Measurements from ENCODE around the gene DCST1. TPM values are rescaled to one million over a fixed set of nuclear protein-coding genes. Genes with fewer than 3 reads are reported as not detected.

The DCST1 gene
- total RNA-seq, 4 donors from 2014 or later, result 0.19 TPM; not detected in 3

DNA sequence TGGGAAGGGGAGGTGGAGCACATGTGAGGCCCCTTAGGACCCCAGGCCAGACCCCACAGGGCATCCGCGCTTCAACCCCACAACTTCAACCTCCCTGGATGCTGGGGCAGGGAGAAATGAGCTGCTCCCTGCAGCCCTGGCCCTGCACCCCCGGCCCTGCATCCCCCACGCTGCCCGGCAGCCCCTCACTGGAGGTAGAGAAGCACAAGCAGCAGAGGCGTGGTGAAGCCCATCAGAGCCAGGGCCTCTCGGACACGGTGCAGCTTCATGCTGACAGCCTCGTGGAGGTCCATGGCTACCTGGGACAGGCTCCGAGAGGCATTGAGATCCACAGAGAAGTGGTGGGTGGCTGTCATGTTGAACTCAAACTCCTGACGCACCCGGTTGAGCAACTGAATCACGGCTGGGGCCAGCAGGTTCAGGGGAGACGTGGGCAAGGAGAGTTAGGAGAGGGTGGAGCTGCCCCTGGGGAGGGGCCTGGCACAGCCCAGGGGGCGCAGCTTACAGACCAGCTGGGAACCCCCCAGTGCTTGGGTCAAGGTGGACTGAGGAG, 3.3 kb upstream of the DCST1 start:
- no peak for DNase-seq
- intact Hi-C loops (cut with DNase I), result no loop called here
- no peak overlapping the region for H3K4me3 ChIP-seq
- TF ChIP-seq, protein P1, sequence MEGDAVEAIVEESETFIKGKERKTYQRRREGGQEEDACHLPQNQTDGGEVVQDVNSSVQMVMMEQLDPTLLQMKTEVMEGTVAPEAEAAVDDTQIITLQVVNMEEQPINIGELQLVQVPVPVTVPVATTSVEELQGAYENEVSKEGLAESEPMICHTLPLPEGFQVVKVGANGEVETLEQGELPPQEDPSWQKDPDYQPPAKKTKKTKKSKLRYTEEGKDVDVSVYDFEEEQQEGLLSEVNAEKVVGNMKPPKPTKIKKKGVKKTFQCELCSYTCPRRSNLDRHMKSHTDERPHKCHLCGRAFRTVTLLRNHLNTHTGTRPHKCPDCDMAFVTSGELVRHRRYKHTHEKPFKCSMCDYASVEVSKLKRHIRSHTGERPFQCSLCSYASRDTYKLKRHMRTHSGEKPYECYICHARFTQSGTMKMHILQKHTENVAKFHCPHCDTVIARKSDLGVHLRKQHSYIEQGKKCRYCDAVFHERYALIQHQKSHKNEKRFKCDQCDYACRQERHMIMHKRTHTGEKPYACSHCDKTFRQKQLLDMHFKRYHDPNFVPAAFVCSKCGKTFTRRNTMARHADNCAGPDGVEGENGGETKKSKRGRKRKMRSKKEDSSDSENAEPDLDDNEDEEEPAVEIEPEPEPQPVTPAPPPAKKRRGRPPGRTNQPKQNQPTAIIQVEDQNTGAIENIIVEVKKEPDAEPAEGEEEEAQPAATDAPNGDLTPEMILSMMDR (IDR thresholded peaks at IDR 0.05), result no peak
- no peak for TF ChIP-seq POLR2A (IDR thresholded peaks at IDR 0.05)
- WGBS, 2 donors, result 50 to 82% methylated on average over 2 to 7 of the region's 15 CpGs
- no peaks in the 10 kb centered on the region for H3K9me3 ChIP-seq
- peaks cover 9 to 34% (median 13%) of the 10 kb centered on the region in 3 donors for H3K4me1 ChIP-seq
- H3K36me3 ChIP-seq, result no peaks in the 10 kb centered on the region
- H3K27ac ChIP-seq, result no peak overlapping the region
- H3K27me3 ChIP-seq, result no peaks in the 10 kb centered on the region

- DNase-seq, result no peak
- intact Hi-C loops (cut with DNase I), result no loop called here
- TF ChIP-seq, protein P1 (IDR thresholded peaks at IDR 0.05), result no peak
- no peak for TF ChIP-seq POLR2A (IDR thresholded peaks at IDR 0.05)
- 72 to 86% methylated on average over 8 to 11 of the region's 11 CpGs for WGBS, 2 donors
- Histone ChIP-seq H3K36me3 (no peaks in the 10 kb centered on the region), H3K9me3 (no peaks in the 10 kb centered on the region), H3K27me3 (no peaks in the 10 kb centered on the region), H3K4me3 (no peak overlapping the region), H3K4me1 (peaks cover 9 to 31% (median 12%) of the 10 kb centered on the region in 3 donors), H3K27ac (no peak overlapping the region)
Observed at GRCh38 chr1:155030899-155031298, 2.7 kb upstream of the DCST1 start.

GRCh38 chr1:155032886-155033285, 738 bp upstream of the DCST1 start:
- H3K36me3 ChIP-seq, result no peaks in the 10 kb centered on the region
- no peaks in the 10 kb centered on the region for H3K9me3 ChIP-seq
- TF ChIP-seq POLR2A (IDR thresholded peaks at IDR 0.05), result no peak
- TF ChIP-seq, protein P1 (IDR thresholded peaks at IDR 0.05), result no peak
- no peak overlapping the region for H3K27ac ChIP-seq
- H3K4me3 ChIP-seq, result no peak overlapping the region
- H3K4me1 ChIP-seq, result peaks cover 11 to 40% (median 25%) of the 10 kb centered on the region in 3 donors
- DNase-seq, result no peak
- H3K27me3 ChIP-seq, result no peaks in the 10 kb centered on the region
- 82 to 85% methylated on average over 6 to 12 of the region's 12 CpGs for WGBS, 2 donors
- intact Hi-C loops (cut with DNase I), result no loop called here

- DNase-seq, result no peak
- WGBS, 2 donors, result 35 to 68% methylated on average over 14 to 16 of the region's 20 CpGs
- intact Hi-C loops (cut with DNase I), result no loop called here
- H3K27ac ChIP-seq, result peak overlapping the region in 2 of 4 donors; percentile 13 to 27
- no peaks in the 10 kb centered on the region for H3K27me3 ChIP-seq
- H3K4me3 ChIP-seq, result no peak overlapping the region
- no peaks in the 10 kb centered on the region for H3K9me3 ChIP-seq
- no peak for TF ChIP-seq POLR2A (IDR thresholded peaks at IDR 0.05)
- TF ChIP-seq, protein P1 (IDR thresholded peaks at IDR 0.05), result peak in 2 of 6 experiments; percentile 14 to 39
- H3K4me1 ChIP-seq, result peaks cover 26 to 57% (median 41%) of the 10 kb centered on the region in 3 donors
- H3K36me3 ChIP-seq, result no peaks in the 10 kb centered on the region
Observed at GRCh38 chr1:155034318-155035208, 939 bp downstream of the DCST1 start.

DNA sequence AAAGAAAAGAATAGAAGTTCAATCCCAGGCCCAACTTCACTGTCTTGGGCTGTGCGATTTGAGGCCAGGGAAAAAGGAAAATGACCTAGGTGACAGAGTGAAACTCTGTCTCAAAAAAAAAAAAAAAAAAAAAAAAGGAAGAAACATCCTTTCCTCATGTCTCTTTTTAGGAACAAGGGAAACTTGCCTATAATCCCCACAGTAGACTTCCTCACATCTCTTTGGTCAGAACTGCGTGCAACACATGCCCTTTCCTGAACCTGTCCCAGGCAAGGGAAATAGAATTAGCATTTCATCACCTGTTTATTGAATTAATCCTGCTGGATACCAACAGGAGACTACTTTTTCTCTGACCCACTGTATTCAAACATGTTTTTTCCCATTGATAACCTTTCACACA, 2.3 kb downstream of the DCST1 start:
- peaks cover 26 to 63% (median 42%) of the 10 kb centered on the region in 3 donors for H3K4me1 ChIP-seq
- TF ChIP-seq, protein P1 (IDR thresholded peaks at IDR 0.05), result no peak
- no peak for TF ChIP-seq POLR2A (IDR thresholded peaks at IDR 0.05)
- H3K27ac ChIP-seq, result peak overlapping the region in 2 of 4 donors; percentile 91 to 92
- WGBS, 2 donors, result 73 to 77% methylated on average over 2 of the region's 2 CpGs
- no peak for DNase-seq
- no peaks in the 10 kb centered on the region for H3K27me3 ChIP-seq
- no peaks in the 10 kb centered on the region for H3K9me3 ChIP-seq
- no peak overlapping the region for H3K4me3 ChIP-seq
- H3K36me3 ChIP-seq, result no peaks in the 10 kb centered on the region
- intact Hi-C loops (cut with DNase I), result no loop called here

Data from esophagus squamous epithelium (tissue), 5 donors.